ENCODE data around the gene HSH2D.

HSH2D gene

GRCh38 chr19:16121967-16122366 is 21.5 kb upstream of the HSH2D start:
- H3K18ac ChIP-seq (ENCODE audit: low read length) = no peak overlapping the region
- no peaks in the 10 kb centered on the region for H3K27me3 ChIP-seq (ENCODE audit: insufficient read depth, low read length, poor library complexity)
- H2AK5ac ChIP-seq (ENCODE audit: low read length) = no peak overlapping the region
- no peak overlapping the region for H3K56ac ChIP-seq (ENCODE audit: low read length)
- no peak overlapping the region for H2BK120ac ChIP-seq (ENCODE audit: low read depth, low read length)
- DNase-seq = no peak
- H4K8ac ChIP-seq (ENCODE audit: low read depth, low read length) = no peak overlapping the region
- peaks cover 19% of the 10 kb centered on the region for H3K36me3 ChIP-seq (ENCODE audit: control insufficient read depth, insufficient read depth, low read length)
- no peak overlapping the region for H3K4me3 ChIP-seq (ENCODE audit: low read length)
- H3K4me2 ChIP-seq (ENCODE audit: low read length) = no peak overlapping the region
- H3K23ac ChIP-seq (ENCODE audit: low read length) = no peak overlapping the region
- no CpG with 5 or more reads among the region's 11 CpGs for WGBS (ENCODE audit: extremely low coverage, insufficient coverage, low lambda C conversion rate)
- no peak overlapping the region for H2BK5ac ChIP-seq (ENCODE audit: low read length)
- no peak overlapping the region for H3K27ac ChIP-seq (ENCODE audit: low read depth, low read length)
- H4K5ac ChIP-seq (ENCODE audit: low read length) = no peak overlapping the region
- H3K9ac ChIP-seq (ENCODE audit: low read length) = no peak overlapping the region
- H3K4me1 ChIP-seq (ENCODE audit: control insufficient read depth, low read depth, low read length) = no peaks in the 10 kb centered on the region
- H2BK15ac ChIP-seq (replicated peaks; ENCODE audit: low read depth) = no peak overlapping the region
- no peak overlapping the region for H3K4ac ChIP-seq (ENCODE audit: low read depth, low read length)
- H3K79me1 ChIP-seq (ENCODE audit: low read length) = peaks cover 3% of the 10 kb centered on the region
- H3K79me2 ChIP-seq (ENCODE audit: control insufficient read depth, insufficient read depth, low read length) = no peaks in the 10 kb centered on the region

GRCh38 chr19:16124953-16125352 is 18.5 kb upstream of the HSH2D start:
- Histone ChIP-seq H3K27ac (ENCODE audit: low read depth, low read length) (no peak overlapping the region), H2AK5ac (ENCODE audit: low read length) (no peak overlapping the region), H3K27me3 (ENCODE audit: insufficient read depth, low read length, poor library complexity) (no peaks in the 10 kb centered on the region), H3K79me2 (ENCODE audit: control insufficient read depth, insufficient read depth, low read length) (no peaks in the 10 kb centered on the region), H3K36me3 (ENCODE audit: control insufficient read depth, insufficient read depth, low read length) (peaks cover 11% of the 10 kb centered on the region), H3K79me1 (ENCODE audit: low read length) (no peaks in the 10 kb centered on the region), H3K23ac (ENCODE audit: low read length) (no peak overlapping the region), H3K18ac (ENCODE audit: low read length) (no peak overlapping the region), H2BK120ac (ENCODE audit: low read depth, low read length) (no peak overlapping the region), H4K8ac (ENCODE audit: low read depth, low read length) (no peak overlapping the region), H3K4me2 (ENCODE audit: low read length) (no peak overlapping the region), H3K56ac (ENCODE audit: low read length) (no peak overlapping the region), H4K5ac (ENCODE audit: low read length) (no peak overlapping the region), H3K4me1 (ENCODE audit: control insufficient read depth, low read depth, low read length) (no peaks in the 10 kb centered on the region), H2BK5ac (ENCODE audit: low read length) (no peak overlapping the region), H3K4me3 (ENCODE audit: low read length) (no peak overlapping the region), H2BK15ac (replicated peaks; ENCODE audit: low read depth) (no peak overlapping the region), H3K4ac (ENCODE audit: low read depth, low read length) (no peak overlapping the region), H3K9ac (ENCODE audit: low read length) (no peak overlapping the region)
- WGBS (ENCODE audit: extremely low coverage, insufficient coverage, low lambda C conversion rate) = no CpG with 5 or more reads among the region's 14 CpGs
- no peak for DNase-seq

- Histone ChIP-seq H3K27ac (ENCODE audit: low read depth, low read length) (no peak overlapping the region), H4K5ac (ENCODE audit: low read length) (no peak overlapping the region), H3K18ac (ENCODE audit: low read length) (no peak overlapping the region), H3K79me2 (ENCODE audit: control insufficient read depth, insufficient read depth, low read length) (no peaks in the 10 kb centered on the region), H3K4ac (ENCODE audit: low read depth, low read length) (no peak overlapping the region), H3K9ac (ENCODE audit: low read length) (no peak overlapping the region), H3K79me1 (ENCODE audit: low read length) (no peaks in the 10 kb centered on the region), H2BK120ac (ENCODE audit: low read depth, low read length) (no peak overlapping the region), H3K56ac (ENCODE audit: low read length) (no peak overlapping the region), H4K8ac (ENCODE audit: low read depth, low read length) (no peak overlapping the region), H3K4me3 (ENCODE audit: low read length) (no peak overlapping the region), H3K23ac (ENCODE audit: low read length) (no peak overlapping the region), H3K36me3 (ENCODE audit: control insufficient read depth, insufficient read depth, low read length) (peaks cover 14% of the 10 kb centered on the region), H3K4me1 (ENCODE audit: control insufficient read depth, low read depth, low read length) (no peaks in the 10 kb centered on the region), H2BK5ac (ENCODE audit: low read length) (no peak overlapping the region), H3K4me2 (ENCODE audit: low read length) (no peak overlapping the region), H2AK5ac (ENCODE audit: low read length) (no peak overlapping the region), H2BK15ac (replicated peaks; ENCODE audit: low read depth) (no peak overlapping the region), H3K27me3 (ENCODE audit: insufficient read depth, low read length, poor library complexity) (no peaks in the 10 kb centered on the region)
- no CpG with 5 or more reads among the region's 10 CpGs for WGBS (ENCODE audit: extremely low coverage, insufficient coverage, low lambda C conversion rate)
- DNase-seq = no peak
Observed at GRCh38 chr19:16125737-16126495, 17.6 kb upstream of the HSH2D start.

GRCh38 chr19:16127080-16127479 is 16.4 kb upstream of the HSH2D start:
- H4K8ac ChIP-seq (ENCODE audit: low read depth, low read length) = no peak overlapping the region
- no peaks in the 10 kb centered on the region for H3K79me2 ChIP-seq (ENCODE audit: control insufficient read depth, insufficient read depth, low read length)
- no peak overlapping the region for H3K18ac ChIP-seq (ENCODE audit: low read length)
- H2BK5ac ChIP-seq (ENCODE audit: low read length) = no peak overlapping the region
- H3K9ac ChIP-seq (ENCODE audit: low read length) = no peak overlapping the region
- no peak overlapping the region for H3K23ac ChIP-seq (ENCODE audit: low read length)
- H3K4ac ChIP-seq (ENCODE audit: low read depth, low read length) = no peak overlapping the region
- no peak overlapping the region for H3K4me3 ChIP-seq (ENCODE audit: low read length)
- H3K4me2 ChIP-seq (ENCODE audit: low read length) = no peak overlapping the region
- H3K27ac ChIP-seq (ENCODE audit: low read depth, low read length) = no peak overlapping the region
- no peaks in the 10 kb centered on the region for H3K79me1 ChIP-seq (ENCODE audit: low read length)
- no peak overlapping the region for H2AK5ac ChIP-seq (ENCODE audit: low read length)
- no peak overlapping the region for H2BK15ac ChIP-seq (replicated peaks; ENCODE audit: low read depth)
- no peaks in the 10 kb centered on the region for H3K4me1 ChIP-seq (ENCODE audit: control insufficient read depth, low read depth, low read length)
- no peak overlapping the region for H2BK120ac ChIP-seq (ENCODE audit: low read depth, low read length)
- H4K5ac ChIP-seq (ENCODE audit: low read length) = no peak overlapping the region
- no peak overlapping the region for H3K56ac ChIP-seq (ENCODE audit: low read length)
- no CpG with 5 or more reads among the region's 11 CpGs for WGBS (ENCODE audit: extremely low coverage, insufficient coverage, low lambda C conversion rate)
- H3K36me3 ChIP-seq (ENCODE audit: control insufficient read depth, insufficient read depth, low read length) = peaks cover 15% of the 10 kb centered on the region
- no peak for DNase-seq
- no peaks in the 10 kb centered on the region for H3K27me3 ChIP-seq (ENCODE audit: insufficient read depth, low read length, poor library complexity)

GRCh38 chr19:16127776-16128371 is 15.6 kb upstream of the HSH2D start:
- no peak overlapping the region for H2BK120ac ChIP-seq (ENCODE audit: low read depth, low read length)
- no peaks in the 10 kb centered on the region for H3K27me3 ChIP-seq (ENCODE audit: insufficient read depth, low read length, poor library complexity)
- H3K56ac ChIP-seq (ENCODE audit: low read length) = no peak overlapping the region
- H3K4ac ChIP-seq (ENCODE audit: low read depth, low read length) = no peak overlapping the region
- H3K36me3 ChIP-seq (ENCODE audit: control insufficient read depth, insufficient read depth, low read length) = peaks cover 18% of the 10 kb centered on the region
- no peak overlapping the region for H3K9ac ChIP-seq (ENCODE audit: low read length)
- no peak overlapping the region for H4K8ac ChIP-seq (ENCODE audit: low read depth, low read length)
- no peak for DNase-seq
- no peak overlapping the region for H3K18ac ChIP-seq (ENCODE audit: low read length)
- H3K4me1 ChIP-seq (ENCODE audit: control insufficient read depth, low read depth, low read length) = no peaks in the 10 kb centered on the region
- WGBS (ENCODE audit: extremely low coverage, insufficient coverage, low lambda C conversion rate) = no CpG with 5 or more reads among the region's 21 CpGs
- H3K23ac ChIP-seq (ENCODE audit: low read length) = no peak overlapping the region
- H3K79me2 ChIP-seq (ENCODE audit: control insufficient read depth, insufficient read depth, low read length) = no peaks in the 10 kb centered on the region
- H2BK15ac ChIP-seq (replicated peaks; ENCODE audit: low read depth) = no peak overlapping the region
- no peak overlapping the region for H3K4me2 ChIP-seq (ENCODE audit: low read length)
- no peak overlapping the region for H2AK5ac ChIP-seq (ENCODE audit: low read length)
- no peak overlapping the region for H3K4me3 ChIP-seq (ENCODE audit: low read length)
- no peaks in the 10 kb centered on the region for H3K79me1 ChIP-seq (ENCODE audit: low read length)
- H3K27ac ChIP-seq (ENCODE audit: low read depth, low read length) = no peak overlapping the region
- H4K5ac ChIP-seq (ENCODE audit: low read length) = no peak overlapping the region
- no peak overlapping the region for H2BK5ac ChIP-seq (ENCODE audit: low read length)

Data from mesendoderm (in vitro differentiated cells).